Mesothelial cell of epicardium (in vitro differentiated cells): ENCODE measurements around the gene ARPC4. TPM values are rescaled to one million over a fixed set of nuclear protein-coding genes. Genes with fewer than 3 reads are reported as not detected.

Experiments
- DNase-seq, 2 experiments: peaks; one replicate each; pipeline ENCODE4 v3.0.0; 2021; ENCODE audit warnings: low spot score in 2 of 2; ENCODE audit not compliant: unreplicated experiment in 2 of 2
- H3K27ac Mint-ChIP-seq: 2 replicates; pipeline ENCODE4 v1.8.0; 2021; ENCODE audit warnings: mixed read lengths
- H3K27me3 Mint-ChIP-seq: 2 replicates; pipeline ENCODE4 v1.8.0; 2021; ENCODE audit warnings: low read depth, mixed read lengths
- H3K36me3 Mint-ChIP-seq: 2 replicates; pipeline ENCODE4 v1.8.0; 2021; ENCODE audit warnings: mixed read lengths
- H3K4me1 Mint-ChIP-seq: 2 replicates; pipeline ENCODE4 v1.8.0; 2021; ENCODE audit warnings: mixed read lengths
- H3K4me3 Mint-ChIP-seq: 2 replicates; pipeline ENCODE4 v1.8.0; 2021; ENCODE audit warnings: mild to moderate bottlenecking, moderate library complexity, mixed read lengths
- H3K9me3 Mint-ChIP-seq: 2 replicates; pipeline ENCODE4 v1.8.0; 2021; ENCODE audit warnings: mixed read lengths
- total RNA-seq: library from RNA; stranded (reverse); gene quantifications from 3 replicates; pipeline ENCODE4 v1.2.1, GENCODE V29; 2021
- TF ChIP-seq, protein P1 (sequence below): fragments of 200-600 bp; sonication (generic); IDR thresholded peaks from one replicate; pipeline ENCODE4 v1.5.0; 2021; ENCODE audit warnings: antibody characterized with exemption; ENCODE audit not compliant: unreplicated experiment

The ARPC4 gene
- total RNA-seq, 1 donor from 2014 or later, result 138 TPM

DNA sequence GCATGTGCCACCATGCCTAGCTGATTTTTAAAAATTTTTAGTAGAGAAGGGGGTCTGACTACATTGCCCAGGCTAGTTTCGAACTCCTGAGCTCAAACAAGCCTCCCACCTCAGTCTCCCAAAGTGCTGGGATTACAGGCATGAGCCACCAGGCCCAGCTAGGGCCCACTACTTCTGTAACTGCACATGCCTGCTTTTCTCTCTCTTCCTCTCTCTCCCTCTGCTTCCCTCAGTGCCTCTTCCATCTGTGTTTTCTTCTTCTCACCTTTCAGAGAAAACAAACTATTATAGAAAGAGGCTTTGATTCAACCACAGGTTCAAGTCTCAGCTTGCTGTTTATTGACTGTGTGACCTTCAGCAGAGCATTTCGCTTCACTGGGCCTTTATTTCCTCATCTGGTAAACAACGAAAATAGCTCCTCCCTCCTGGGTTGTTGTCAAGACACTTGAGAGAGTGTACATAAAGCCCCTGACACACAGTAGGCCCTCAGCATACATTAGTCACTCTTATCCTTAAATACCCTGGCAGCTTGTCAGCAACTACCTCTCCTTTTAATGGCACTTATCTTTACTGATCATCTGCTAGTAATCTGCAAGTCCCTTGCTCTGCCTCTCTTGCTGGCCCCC is 10.8 kb upstream of the ARPC4 start:
- H3K9me3 Mint-ChIP-seq, result no peaks in the 10 kb centered on the region
- H3K4me1 Mint-ChIP-seq, result no peaks in the 10 kb centered on the region
- TF ChIP-seq, protein P1, sequence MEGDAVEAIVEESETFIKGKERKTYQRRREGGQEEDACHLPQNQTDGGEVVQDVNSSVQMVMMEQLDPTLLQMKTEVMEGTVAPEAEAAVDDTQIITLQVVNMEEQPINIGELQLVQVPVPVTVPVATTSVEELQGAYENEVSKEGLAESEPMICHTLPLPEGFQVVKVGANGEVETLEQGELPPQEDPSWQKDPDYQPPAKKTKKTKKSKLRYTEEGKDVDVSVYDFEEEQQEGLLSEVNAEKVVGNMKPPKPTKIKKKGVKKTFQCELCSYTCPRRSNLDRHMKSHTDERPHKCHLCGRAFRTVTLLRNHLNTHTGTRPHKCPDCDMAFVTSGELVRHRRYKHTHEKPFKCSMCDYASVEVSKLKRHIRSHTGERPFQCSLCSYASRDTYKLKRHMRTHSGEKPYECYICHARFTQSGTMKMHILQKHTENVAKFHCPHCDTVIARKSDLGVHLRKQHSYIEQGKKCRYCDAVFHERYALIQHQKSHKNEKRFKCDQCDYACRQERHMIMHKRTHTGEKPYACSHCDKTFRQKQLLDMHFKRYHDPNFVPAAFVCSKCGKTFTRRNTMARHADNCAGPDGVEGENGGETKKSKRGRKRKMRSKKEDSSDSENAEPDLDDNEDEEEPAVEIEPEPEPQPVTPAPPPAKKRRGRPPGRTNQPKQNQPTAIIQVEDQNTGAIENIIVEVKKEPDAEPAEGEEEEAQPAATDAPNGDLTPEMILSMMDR, result no peak
- no peak overlapping the region for H3K27ac Mint-ChIP-seq
- H3K36me3 Mint-ChIP-seq, result peaks cover 29% of the 10 kb centered on the region
- DNase-seq, result no peak
- no peaks in the 10 kb centered on the region for H3K27me3 Mint-ChIP-seq
- no peak overlapping the region for H3K4me3 Mint-ChIP-seq

DNA sequence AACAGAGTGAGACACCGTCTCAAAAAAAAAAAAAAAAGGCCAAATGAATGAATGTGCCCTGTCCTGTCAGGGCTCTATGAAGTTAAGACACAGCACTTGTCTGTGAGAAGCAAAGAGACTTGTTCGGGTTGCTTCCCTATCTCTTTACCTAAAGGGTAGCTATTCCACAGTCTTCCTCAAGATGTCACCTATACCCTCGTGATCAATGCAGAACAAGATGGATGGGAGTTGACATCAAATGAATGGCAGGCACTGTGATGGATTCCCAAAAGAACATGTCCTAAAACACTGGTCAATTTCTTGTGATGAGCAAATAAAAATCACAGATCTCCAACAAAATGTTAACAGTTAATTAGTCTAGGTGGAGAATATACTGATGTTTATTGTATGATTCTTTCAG is 10.1 kb upstream of the ARPC4 start:
- Mint-ChIP-seq H3K27ac (no peak overlapping the region), H3K4me1 (no peaks in the 10 kb centered on the region), H3K4me3 (no peak overlapping the region), H3K9me3 (no peaks in the 10 kb centered on the region), H3K36me3 (peaks cover 35% of the 10 kb centered on the region), H3K27me3 (no peaks in the 10 kb centered on the region)
- TF ChIP-seq, protein P1, result no peak
- DNase-seq, result no peak

DNA sequence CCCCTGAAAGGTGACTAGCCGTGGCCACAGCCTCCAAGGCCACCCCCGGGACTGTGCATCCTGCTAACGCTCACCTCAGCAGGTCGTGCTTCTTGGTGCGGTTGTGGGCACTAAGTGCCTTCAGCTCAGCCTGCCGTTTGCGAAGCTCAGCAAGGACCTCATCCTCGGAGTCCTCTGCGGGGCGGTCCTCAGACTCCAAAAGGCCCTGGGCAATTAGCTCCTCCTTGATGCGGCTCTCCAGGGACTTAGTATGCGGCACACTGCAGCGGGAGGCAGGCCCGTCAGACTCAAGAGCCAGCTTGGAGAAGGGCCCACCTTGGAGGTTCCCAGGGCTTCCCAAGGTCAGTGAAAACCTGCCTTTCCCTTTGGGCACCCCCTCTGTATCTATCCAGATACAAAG is 8.9 kb upstream of the ARPC4 start:
- H3K27me3 Mint-ChIP-seq, result no peaks in the 10 kb centered on the region
- no peak for DNase-seq
- H3K27ac Mint-ChIP-seq, result no peak overlapping the region
- TF ChIP-seq, protein P1, result no peak
- H3K4me3 Mint-ChIP-seq, result no peak overlapping the region
- no peaks in the 10 kb centered on the region for H3K9me3 Mint-ChIP-seq
- H3K36me3 Mint-ChIP-seq, result peaks cover 37% of the 10 kb centered on the region
- no peaks in the 10 kb centered on the region for H3K4me1 Mint-ChIP-seq

DNA sequence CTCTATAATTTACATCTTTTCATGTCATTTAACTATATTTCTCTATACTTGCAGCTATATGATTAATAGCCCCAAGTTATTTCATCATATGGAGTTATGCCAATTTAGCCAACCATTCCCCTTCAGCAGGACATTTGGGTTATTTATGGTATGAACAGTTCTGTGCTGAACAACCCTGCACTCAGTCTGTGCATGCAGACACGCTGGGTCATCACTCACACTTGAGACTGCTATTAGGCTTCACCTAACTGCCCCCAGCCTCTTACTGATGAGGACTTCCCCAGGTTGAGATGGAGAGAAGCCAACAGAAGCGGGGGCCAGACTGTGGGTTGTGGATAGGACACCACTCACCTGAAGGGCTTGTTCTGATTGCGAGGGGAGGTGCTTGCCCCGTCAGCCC is 7.9 kb upstream of the ARPC4 start:
- Mint-ChIP-seq H3K36me3 (peaks cover 44% of the 10 kb centered on the region), H3K9me3 (no peaks in the 10 kb centered on the region), H3K4me3 (no peak overlapping the region), H3K4me1 (no peaks in the 10 kb centered on the region), H3K27me3 (no peaks in the 10 kb centered on the region), H3K27ac (no peak overlapping the region)
- TF ChIP-seq, protein P1, result no peak
- DNase-seq, result no peak

DNA sequence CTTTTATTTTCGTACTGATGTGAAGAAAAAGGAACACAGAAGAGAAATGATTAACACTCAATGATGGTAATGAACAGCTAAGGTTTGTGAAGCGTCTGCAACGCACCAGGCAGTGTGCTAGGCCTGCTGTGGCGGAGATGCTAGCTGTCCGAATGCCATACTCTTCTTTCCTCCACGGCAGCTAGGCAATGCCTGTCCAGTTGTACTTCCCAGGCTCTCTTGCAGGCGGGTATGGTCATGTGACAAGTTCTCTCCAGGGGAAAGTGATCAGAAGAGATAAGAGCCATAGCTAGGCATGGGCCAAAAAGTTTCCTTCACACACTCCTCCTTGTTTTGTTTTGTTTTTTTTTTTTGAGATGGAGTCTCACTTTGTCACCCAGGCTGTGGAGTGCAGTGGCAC is 7.3 kb upstream of the ARPC4 start:
- TF ChIP-seq, protein P1, result no peak
- Mint-ChIP-seq H3K27ac (no peak overlapping the region), H3K9me3 (no peaks in the 10 kb centered on the region), H3K4me3 (no peak overlapping the region), H3K27me3 (no peaks in the 10 kb centered on the region), H3K4me1 (no peaks in the 10 kb centered on the region), H3K36me3 (peaks cover 46% of the 10 kb centered on the region)
- no peak for DNase-seq
